ENCODE results near the gene HMOX1. TPM values are rescaled to one million over a fixed set of nuclear protein-coding genes. Genes with fewer than 3 reads are reported as not detected.

Gene HMOX1
- total and polyA plus RNA-seq, 2 donors (not counting 3 experiments of a cell fraction or from before 2014, with no cell fraction given) = 41.1 to 69.1 TPM

- TF ChIP-seq MYC (IDR thresholded peaks at IDR 0.05; ENCODE audit: low read depth, low read length) = no peak
- no peak for TF ChIP-seq JUN (IDR thresholded peaks at IDR 0.05; ENCODE audit: borderline replicate concordance, insufficient read depth, insufficient read length, low read depth)
- no peak for TF ChIP-seq GATA2 (IDR thresholded peaks at IDR 0.05; ENCODE audit: insufficient read depth, insufficient read length, low read depth, low read length)
- TF ChIP-seq EZH2 (IDR thresholded peaks at IDR 0.05; ENCODE audit: borderline replicate concordance, low read depth, low read length, severe bottlenecking) = no peak
- no peak for TF ChIP-seq FOS (IDR thresholded peaks at IDR 0.05; ENCODE audit: borderline replicate concordance, insufficient read depth, low read length)
- no peak for TF ChIP-seq POLR2AphosphoS5 (IDR thresholded peaks at IDR 0.05; ENCODE audit: insufficient read depth, low read depth, low read length)
- no peak for TF ChIP-seq POLR2A (IDR thresholded peaks at IDR 0.05; ENCODE audit: low read depth, low read length)
- TF ChIP-seq, protein P1, sequence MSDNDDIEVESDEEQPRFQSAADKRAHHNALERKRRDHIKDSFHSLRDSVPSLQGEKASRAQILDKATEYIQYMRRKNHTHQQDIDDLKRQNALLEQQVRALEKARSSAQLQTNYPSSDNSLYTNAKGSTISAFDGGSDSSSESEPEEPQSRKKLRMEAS (IDR thresholded peaks at IDR 0.05; ENCODE audit: insufficient read depth, insufficient read length) = no peak
- TF ChIP-seq CTCF (IDR thresholded peaks at IDR 0.05; ENCODE audit: extremely low read depth in 1 of 2, insufficient read depth in 1 of 2, low read depth in 1 of 2, low read length in 2 of 2) = no peak
- Histone ChIP-seq H3K27me3 (ENCODE audit: control insufficient read depth in 2 of 2, insufficient read depth in 2 of 2, low read length in 2 of 2) (no peaks in the 10 kb centered on the region), H3K4me2 (ENCODE audit: insufficient read depth, low read length) (no peak overlapping the region), H4K20me1 (replicated peaks; ENCODE audit: control insufficient read depth, extremely low read depth, insufficient read depth, low read length) (no peaks in the 10 kb centered on the region), H2AFZ (ENCODE audit: low read depth, low read length) (no peak overlapping the region), H3K27ac (ENCODE audit: insufficient read depth, low read depth, low read length) (no peak overlapping the region), H3K4me3 (replicated peaks in 1 of 3; ENCODE audit: insufficient read depth in 1 of 3, low read depth in 1 of 3, low read length in 3 of 3) (no peak overlapping the region), H3K9ac (replicated peaks; ENCODE audit: extremely low read depth, insufficient read depth, low read length) (no peak overlapping the region), H3K9me1 (replicated peaks; ENCODE audit: control insufficient read depth, extremely low read depth, insufficient read depth, low read length) (no peaks in the 10 kb centered on the region), H3K9me3 (replicated peaks; ENCODE audit: control insufficient read depth, insufficient read depth, low read length) (no peaks in the 10 kb centered on the region), H3K4me1 (ENCODE audit: control insufficient read depth, extremely low read depth, insufficient read depth, low read length) (no peaks in the 10 kb centered on the region), H3K36me3 (ENCODE audit: control insufficient read depth in 2 of 2, extremely low read depth in 1 of 2, insufficient read depth in 2 of 2, low read length in 2 of 2) (peaks cover 0 to 24% of the 10 kb centered on the region in 2 experiments), H3K79me2 (ENCODE audit: control insufficient read depth, insufficient read depth, low read length) (no peaks in the 10 kb centered on the region)
- POLR2A ChIA-PET = no interaction called here
- FAIRE-seq = no peak
- intact Hi-C loops (cut with micrococcal nuclease) (no loop called here), dilution Hi-C loops (cut with MboI; ENCODE audit: extremely low pct_ligation_motif_present, low sequenced_read_pairs) (no loop called here)
- CTCF ChIA-PET = interaction anchor here (0.5 to 1.5 kb wide), 2 partner anchors 7 to 9 kb away, joined by 3 to 7 read pairs; no protein-coding TSS in a partner anchor
- no TSS peak for BruUV-seq (replicated peaks)
- DNase-seq (ENCODE audit: low read depth, low spot score) = no peak
These were observed 38.5 kb upstream of the HMOX1 start for GRCh38 chr22:35342390-35342789.

All from endothelial cell of umbilical vein (primary cell).